Activated naive CD4-positive, alpha-beta T cell treated with anti-CD3 and anti-CD28 coated beads, Interleukin-2, amount 10 ng/mL, durations not matched to agents 7 days and 5 days (primary cell): ENCODE results near the gene OR51L1.

ENCODE experiments used
- CTCF ChIA-PET: fragments of 350-600 bp; sonication (Branson Sonifier 250); formaldehyde crosslinking; loops from one replicate; lab custom pipeline; 2021; ENCODE audit warnings: antibody characterized with exemption; lab: Charles Lee
- DNase-seq: peaks from one replicate; pipeline ENCODE4 v3.0.0-alpha.2; 2020
- H3K27ac Mint-ChIP-seq: one replicate; pipeline ENCODE4 v1.8.0; 2021; ENCODE audit warnings: mild to moderate bottlenecking, moderate library complexity, mixed read lengths
- H3K27me3 Mint-ChIP-seq: one replicate; pipeline ENCODE4 v1.8.0; 2021; ENCODE audit warnings: mild to moderate bottlenecking, mixed read lengths
- H3K36me3 Mint-ChIP-seq: one replicate; pipeline ENCODE4 v1.8.0; 2021; ENCODE audit warnings: mixed read lengths
- H3K4me1 Mint-ChIP-seq: one replicate; pipeline ENCODE4 v1.8.0; 2021; ENCODE audit warnings: mixed read lengths
- H3K4me3 Mint-ChIP-seq: one replicate; pipeline ENCODE4 v1.8.0; 2021; ENCODE audit warnings: mild to moderate bottlenecking, moderate library complexity, mixed read lengths
- H3K9me3 Mint-ChIP-seq: one replicate; pipeline ENCODE4 v1.8.0; 2021; ENCODE audit warnings: mixed read lengths

OR51L1 gene

GRCh38 chr11:5021996-5022395, 27.3 kb downstream of the OR51L1 start:
- no peaks in the 10 kb centered on the region for H3K27me3 Mint-ChIP-seq
- H3K27ac Mint-ChIP-seq = no peak overlapping the region
- H3K4me3 Mint-ChIP-seq = no peak overlapping the region
- H3K36me3 Mint-ChIP-seq = no peaks in the 10 kb centered on the region
- DNase-seq = no peak
- H3K4me1 Mint-ChIP-seq = no peaks in the 10 kb centered on the region
- peaks cover 13% of the 10 kb centered on the region for H3K9me3 Mint-ChIP-seq
- CTCF ChIA-PET = no interaction called here

- no peaks in the 10 kb centered on the region for H3K27me3 Mint-ChIP-seq
- CTCF ChIA-PET = no interaction called here
- DNase-seq = no peak
- H3K4me3 Mint-ChIP-seq = no peak overlapping the region
- H3K36me3 Mint-ChIP-seq = no peaks in the 10 kb centered on the region
- H3K9me3 Mint-ChIP-seq = no peaks in the 10 kb centered on the region
- H3K4me1 Mint-ChIP-seq = no peaks in the 10 kb centered on the region
- no peak overlapping the region for H3K27ac Mint-ChIP-seq
Measured at GRCh38 chr11:5036669-5037068, 42.0 kb downstream of the OR51L1 start.

GRCh38 chr11:5037926-5038325, 43.3 kb downstream of the OR51L1 start:
- CTCF ChIA-PET = no interaction called here
- Mint-ChIP-seq H3K27me3 (no peaks in the 10 kb centered on the region), H3K4me1 (no peaks in the 10 kb centered on the region)

GRCh38 chr11:5038341-5038740, 43.7 kb downstream of the OR51L1 start:
- Mint-ChIP-seq H3K27me3 (no peaks in the 10 kb centered on the region), H3K27ac (no peak overlapping the region), H3K36me3 (no peaks in the 10 kb centered on the region), H3K4me1 (no peaks in the 10 kb centered on the region), H3K9me3 (peaks cover 2% of the 10 kb centered on the region), H3K4me3 (no peak overlapping the region)
- CTCF ChIA-PET = no interaction called here
- no peak for DNase-seq

More at GRCh38 chr11:5037926-5038325, 43.3 kb downstream of the OR51L1 start:
- H3K4me3 Mint-ChIP-seq = no peak overlapping the region
- no peak for DNase-seq
- no peak overlapping the region for H3K27ac Mint-ChIP-seq
- peaks cover 2% of the 10 kb centered on the region for H3K9me3 Mint-ChIP-seq
- H3K36me3 Mint-ChIP-seq = no peaks in the 10 kb centered on the region

DNA sequence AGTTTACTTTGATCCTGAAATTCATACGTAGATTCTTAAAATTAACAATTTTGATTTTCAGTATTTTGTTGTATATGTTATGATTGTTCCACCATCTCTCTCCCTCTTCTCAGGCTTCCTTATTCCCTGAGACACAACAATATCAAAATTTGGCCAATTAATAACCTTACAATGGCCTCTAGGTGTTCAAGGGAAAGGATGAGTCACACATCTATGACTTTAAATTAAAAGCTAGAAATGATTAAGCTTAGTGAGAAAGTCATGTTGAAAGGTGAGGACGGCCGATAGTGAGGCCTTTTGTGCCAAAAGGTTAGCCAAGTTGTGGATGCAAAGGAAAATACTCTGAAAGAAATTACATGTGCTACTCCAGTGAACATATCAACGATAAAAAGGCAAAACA, 46.2 kb downstream of the OR51L1 start:
- no peaks in the 10 kb centered on the region for H3K36me3 Mint-ChIP-seq
- CTCF ChIA-PET = no interaction called here
- no peak overlapping the region for H3K4me3 Mint-ChIP-seq
- no peak overlapping the region for H3K27ac Mint-ChIP-seq
- peaks cover 2% of the 10 kb centered on the region for H3K9me3 Mint-ChIP-seq
- DNase-seq = no peak
- H3K4me1 Mint-ChIP-seq = no peaks in the 10 kb centered on the region
- H3K27me3 Mint-ChIP-seq = no peaks in the 10 kb centered on the region

- DNase-seq = no peak
- CTCF ChIA-PET = no interaction called here
- no peak overlapping the region for H3K27ac Mint-ChIP-seq
- H3K27me3 Mint-ChIP-seq = no peaks in the 10 kb centered on the region
- H3K4me1 Mint-ChIP-seq = no peaks in the 10 kb centered on the region
- no peaks in the 10 kb centered on the region for H3K36me3 Mint-ChIP-seq
- H3K4me3 Mint-ChIP-seq = no peak overlapping the region
- H3K9me3 Mint-ChIP-seq = peaks cover 2% of the 10 kb centered on the region
Measured at GRCh38 chr11:5042091-5042490, 47.4 kb downstream of the OR51L1 start.

- CTCF ChIA-PET = no interaction called here
- Mint-ChIP-seq H3K27ac (no peak overlapping the region), H3K4me1 (no peaks in the 10 kb centered on the region), H3K27me3 (no peaks in the 10 kb centered on the region), H3K36me3 (no peaks in the 10 kb centered on the region), H3K9me3 (peaks cover 2% of the 10 kb centered on the region), H3K4me3 (no peak overlapping the region)
- DNase-seq = no peak
Measured at GRCh38 chr11:5043380-5043779, 48.7 kb downstream of the OR51L1 start.

- H3K4me1 Mint-ChIP-seq = no peaks in the 10 kb centered on the region
- no peak within 1 kb of the TSS for H3K27ac Mint-ChIP-seq
- no peaks in the 10 kb centered on the region for H3K27me3 Mint-ChIP-seq
- CTCF ChIA-PET = no interaction called here
- H3K4me3 Mint-ChIP-seq = no peak within 1 kb of the TSS
- no peak for DNase-seq
- peaks cover 2% of the 10 kb centered on the region for H3K9me3 Mint-ChIP-seq
- no peaks in the 10 kb centered on the region for H3K36me3 Mint-ChIP-seq
Measured at GRCh38 chr11:5046226-5046625, 51.6 kb downstream of the OR51L1 start, which contains the start of gene OR52J3. OR52J3 (plus strand) TSS chr11:5046526; CDS start chr11:5046526, 0 bp downstream.

DNA sequence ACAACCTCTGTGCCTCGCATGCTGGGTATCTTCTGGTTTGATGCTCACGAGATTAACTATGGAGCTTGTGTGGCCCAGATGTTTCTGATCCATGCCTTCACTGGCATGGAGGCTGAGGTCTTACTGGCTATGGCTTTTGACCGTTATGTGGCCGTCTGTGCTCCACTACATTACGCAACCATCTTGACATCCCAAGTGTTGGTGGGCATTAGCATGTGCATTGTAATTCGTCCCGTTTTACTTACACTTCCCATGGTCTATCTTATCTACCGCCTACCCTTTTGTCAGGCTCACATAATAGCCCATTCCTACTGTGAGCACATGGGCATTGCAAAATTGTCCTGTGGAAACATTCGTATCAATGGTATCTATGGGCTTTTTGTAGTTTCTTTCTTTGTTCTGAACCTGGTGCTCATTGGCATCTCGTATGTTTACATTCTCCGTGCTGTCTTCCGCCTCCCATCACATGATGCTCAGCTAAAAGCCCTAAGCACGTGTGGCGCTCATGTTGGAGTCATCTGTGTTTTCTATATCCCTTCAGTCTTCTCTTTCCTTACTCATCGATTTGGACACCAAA, 52.2 kb downstream of the OR51L1 start:
- H3K4me1 Mint-ChIP-seq = no peaks in the 10 kb centered on the region
- no peak overlapping the region for H3K27ac Mint-ChIP-seq
- no peaks in the 10 kb centered on the region for H3K36me3 Mint-ChIP-seq
- DNase-seq = no peak
- peaks cover 2% of the 10 kb centered on the region for H3K9me3 Mint-ChIP-seq
- CTCF ChIA-PET = no interaction called here
- H3K4me3 Mint-ChIP-seq = no peak overlapping the region
- H3K27me3 Mint-ChIP-seq = no peaks in the 10 kb centered on the region
